Endothelial cell (in vitro differentiated cells): Measurements from ENCODE around the gene LCE4A. TPM values are rescaled to one million over a fixed set of nuclear protein-coding genes. Genes with fewer than 3 reads are reported as not detected.

Source experiments
- DNase-seq: peaks from one replicate; pipeline ENCODE4 v3.0.0; 2021; ENCODE audit warnings: low spot score
- H3K27ac Mint-ChIP-seq: one replicate; pipeline ENCODE4 v1.8.0; 2021; ENCODE audit warnings: mixed read lengths, inconsistent platforms; ENCODE audit not compliant: unreplicated experiment
- H3K27me3 Mint-ChIP-seq: one replicate; pipeline ENCODE4 v1.8.0; 2021; ENCODE audit warnings: mild to moderate bottlenecking, moderate library complexity, mixed read lengths, inconsistent platforms; ENCODE audit not compliant: unreplicated experiment
- H3K36me3 Mint-ChIP-seq: one replicate; pipeline ENCODE4 v1.8.0; 2021; ENCODE audit warnings: mild to moderate bottlenecking, low read depth, mixed read lengths, inconsistent platforms; ENCODE audit not compliant: unreplicated experiment
- H3K4me1 Mint-ChIP-seq: one replicate; pipeline ENCODE4 v1.8.0; 2021; ENCODE audit warnings: mild to moderate bottlenecking, mixed read lengths, inconsistent platforms; ENCODE audit not compliant: unreplicated experiment
- H3K4me3 Mint-ChIP-seq: one replicate; pipeline ENCODE4 v1.8.0; 2021; ENCODE audit warnings: mild to moderate bottlenecking, mixed read lengths, inconsistent platforms; ENCODE audit not compliant: unreplicated experiment
- H3K9me3 Mint-ChIP-seq: one replicate; pipeline ENCODE4 v1.8.0; 2021; ENCODE audit warnings: mixed read lengths, inconsistent platforms; ENCODE audit not compliant: unreplicated experiment
- CTCF ChIP-seq: fragments of 200-600 bp; sonication (generic); IDR thresholded peaks from one replicate; pipeline ENCODE4 v1.5.0; 2021; ENCODE audit warnings: antibody characterized with exemption; ENCODE audit not compliant: unreplicated experiment
- total RNA-seq: library from RNA; stranded (reverse); fragmentation: NEBNext Ultra II Directional; extraction: Animal tissue kit (Norgen Biotek cat#: 25700); gene quantifications from one replicate; pipeline ENCODE4 v1.2.1, GENCODE V29; 2021; ENCODE audit not compliant: unreplicated experiment

LCE4A gene
- total RNA-seq, 1 donor from 2014 or later: not detected

GRCh38 chr1:152745289-152745704, 37.3 kb downstream of the LCE4A start:
- H3K27me3 Mint-ChIP-seq: no peaks in the 10 kb centered on the region

GRCh38 chr1:152745765-152746444, 37.9 kb downstream of the LCE4A start:
- no peaks in the 10 kb centered on the region for H3K9me3 Mint-ChIP-seq

More at GRCh38 chr1:152745289-152745704, 37.3 kb downstream of the LCE4A start:
- Mint-ChIP-seq H3K27ac (no peak overlapping the region), H3K36me3 (no peaks in the 10 kb centered on the region), H3K4me3 (no peak overlapping the region), H3K9me3 (no peaks in the 10 kb centered on the region), H3K4me1 (no peaks in the 10 kb centered on the region)
- TF ChIP-seq CTCF: no peak
- DNase-seq: no peak

DNA sequence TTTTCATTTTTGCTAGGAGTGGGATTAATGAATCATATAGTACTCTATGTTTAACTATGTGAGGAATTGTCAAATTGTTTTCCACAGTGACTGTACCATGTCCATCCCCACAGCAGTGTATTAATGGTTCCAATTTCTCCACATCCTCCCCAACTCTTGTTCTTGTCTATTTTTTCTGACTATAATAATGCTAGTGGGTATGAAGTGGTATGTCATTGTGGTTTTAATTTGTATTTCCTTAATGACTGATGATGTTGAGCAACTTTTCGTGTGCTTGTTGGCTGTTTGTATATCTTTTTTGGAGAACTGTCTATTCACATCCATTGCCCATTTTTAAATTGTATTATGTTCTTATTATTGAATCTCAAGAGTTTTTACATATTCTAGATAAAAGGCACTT, 39.9 kb downstream of the LCE4A start:
- Mint-ChIP-seq H3K27ac (no peak overlapping the region), H3K4me3 (no peak overlapping the region), H3K27me3 (no peaks in the 10 kb centered on the region), H3K9me3 (no peaks in the 10 kb centered on the region), H3K36me3 (no peaks in the 10 kb centered on the region), H3K4me1 (no peaks in the 10 kb centered on the region)
- no peak for DNase-seq
- TF ChIP-seq CTCF: no peak

More at GRCh38 chr1:152745765-152746444, 37.9 kb downstream of the LCE4A start:
- Mint-ChIP-seq H3K4me1 (no peaks in the 10 kb centered on the region), H3K4me3 (no peak overlapping the region), H3K27me3 (no peaks in the 10 kb centered on the region), H3K27ac (no peak overlapping the region), H3K36me3 (no peaks in the 10 kb centered on the region)
- DNase-seq: no peak
- no peak for TF ChIP-seq CTCF

DNA sequence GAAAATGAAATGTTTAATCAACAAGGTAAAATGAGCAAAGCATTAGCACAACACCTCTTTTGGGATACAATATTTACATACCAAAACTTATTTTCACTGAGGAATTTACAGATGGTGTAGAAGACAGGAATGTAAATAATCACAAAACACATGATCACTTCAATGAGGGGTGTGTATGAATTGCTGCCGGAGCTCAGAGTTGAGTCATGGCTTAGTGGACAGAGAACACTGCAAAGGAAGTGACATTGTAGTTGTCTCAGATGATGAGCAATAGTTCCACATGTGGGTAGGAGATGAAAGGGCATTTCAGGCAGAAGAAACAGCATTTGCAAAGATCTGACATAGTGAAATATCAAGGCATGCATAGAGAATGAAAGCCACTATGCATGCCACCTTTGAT, 44.3 kb downstream of the LCE4A start:
- Mint-ChIP-seq H3K9me3 (no peaks in the 10 kb centered on the region), H3K36me3 (no peaks in the 10 kb centered on the region), H3K27ac (no peak overlapping the region), H3K4me3 (no peak overlapping the region), H3K27me3 (no peaks in the 10 kb centered on the region), H3K4me1 (no peaks in the 10 kb centered on the region)
- no peak for DNase-seq
- no peak for TF ChIP-seq CTCF

DNA sequence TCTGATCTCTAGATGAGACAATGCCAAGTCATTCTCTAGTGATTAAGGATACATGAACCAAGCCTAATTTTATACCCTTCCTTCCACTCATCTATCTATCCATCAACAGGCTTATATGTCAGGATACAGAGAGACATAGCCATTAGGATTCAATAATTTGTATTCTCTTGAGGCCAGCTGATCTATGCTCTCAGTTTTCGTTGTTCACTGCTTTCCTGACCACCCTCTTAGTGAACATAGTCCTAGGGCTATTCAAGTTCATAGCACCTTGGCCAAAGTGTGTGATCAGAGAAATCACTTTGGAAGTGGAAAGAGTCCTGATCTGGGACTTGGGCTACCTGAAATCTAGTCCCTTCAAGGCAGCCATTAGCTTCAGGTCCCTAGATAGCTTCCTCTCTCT, 45.6 kb downstream of the LCE4A start:
- no peak for TF ChIP-seq CTCF

More for the DNA sequence above, 45.6 kb downstream of the LCE4A start:
- H3K27me3 Mint-ChIP-seq: no peaks in the 10 kb centered on the region
- H3K36me3 Mint-ChIP-seq: no peaks in the 10 kb centered on the region
- no peaks in the 10 kb centered on the region for H3K9me3 Mint-ChIP-seq
- no peak overlapping the region for H3K4me3 Mint-ChIP-seq
- H3K4me1 Mint-ChIP-seq: peaks cover 4% of the 10 kb centered on the region
- no peak for DNase-seq
- no peak overlapping the region for H3K27ac Mint-ChIP-seq
